ENCODE results near the gene TMIGD1. TPM values are rescaled to one million over a fixed set of nuclear protein-coding genes. Genes with fewer than 3 reads are reported as not detected.

The TMIGD1 gene
- total and polyA plus RNA-seq, 2 of the 13 experiments (the other 11 are each of a cell fraction or from before 2014, with no cell fraction given) = not detected

DNA sequence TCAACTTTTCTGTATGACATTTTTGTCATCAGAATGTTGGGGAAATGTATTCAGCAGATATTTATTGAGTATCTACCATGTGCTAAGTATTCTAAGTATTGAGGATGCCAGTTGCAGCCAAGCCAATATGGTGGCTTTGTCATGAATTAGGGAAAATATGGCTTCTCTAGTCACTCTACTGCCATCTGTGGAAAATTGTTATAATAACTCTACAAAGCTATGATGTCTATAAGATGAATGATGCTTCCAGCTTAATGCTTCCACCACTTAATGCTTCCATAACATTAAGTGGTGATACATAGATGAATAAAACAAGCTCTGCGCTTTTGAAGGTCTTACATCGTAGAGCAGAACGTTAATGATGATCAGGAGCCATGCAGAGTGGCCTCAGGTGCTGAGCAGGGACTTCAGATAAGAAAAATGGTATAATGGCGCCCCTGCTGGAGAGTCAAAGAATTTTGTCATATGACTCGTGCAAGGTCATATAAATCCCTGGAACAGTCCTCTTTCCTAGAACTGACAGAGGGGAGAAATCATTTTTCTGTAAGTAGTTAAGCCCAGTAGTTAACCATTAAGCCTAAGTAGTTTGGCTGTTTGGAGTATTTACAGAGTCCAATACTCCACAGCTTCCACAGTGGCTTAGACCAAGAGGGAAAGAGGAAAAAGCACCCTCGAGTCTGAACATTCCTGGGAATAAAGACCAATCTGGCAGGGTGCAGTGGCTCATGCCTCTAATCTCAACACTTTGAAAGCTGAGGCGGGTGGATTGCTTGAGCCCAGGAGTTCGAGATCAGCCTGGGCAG is 2.7 kb upstream of the TMIGD1 start (continued):
- TF ChIP-seq FOXK2 (IDR thresholded peaks at IDR 0.05) (no peak), U2AF2 (IDR thresholded peaks at IDR 0.05; ENCODE audit: low read depth, low read length) (no peak), ZUFSP (CRISPR knock-in tag; IDR thresholded peaks at IDR 0.05; ENCODE audit: borderline replicate concordance) (no peak), ZNF839 (CRISPR knock-in tag; IDR thresholded peaks at IDR 0.05; ENCODE audit: borderline replicate concordance) (no peak), ZNF460 (CRISPR knock-in tag; IDR thresholded peaks at IDR 0.05; ENCODE audit: borderline replicate concordance) (no peak), POLR2AphosphoS5 (IDR thresholded peaks at IDR 0.05; ENCODE audit: low read depth, low read length) (peak; percentile 86), NBN (conservative IDR thresholded peaks at IDR 0.05) (no peak), ZKSCAN1 (IDR thresholded peaks at IDR 0.05; ENCODE audit: low read length) (no peak), NR2F2 (IDR thresholded peaks at IDR 0.05; ENCODE audit: borderline replicate concordance, low read depth) (no peak), TRAFD1 (CRISPR knock-in tag; IDR thresholded peaks at IDR 0.05; ENCODE audit: borderline replicate concordance) (no peak), MYNN (CRISPR knock-in tag; IDR thresholded peaks at IDR 0.05; ENCODE audit: low read depth) (no peak), SRY (CRISPR knock-in tag; IDR thresholded peaks at IDR 0.05) (no peak), RBAK (CRISPR knock-in tag; IDR thresholded peaks at IDR 0.05) (no peak), MED13 (CRISPR knock-in tag; IDR thresholded peaks at IDR 0.05) (no peak), ZNF772 (CRISPR knock-in tag; IDR thresholded peaks at IDR 0.05) (0 out of 2 replicates have a peak, but pooled peaks have one; percentile 48), NKX3-1 (CRISPR knock-in tag; IDR thresholded peaks at IDR 0.05) (0 out of 2 replicates have a peak, but pooled peaks have one; percentile 44), KMT2B (CRISPR knock-in tag; IDR thresholded peaks at IDR 0.05) (0 out of 2 replicates have a peak, but pooled peaks have one; percentile 28), PAXIP1 (CRISPR knock-in tag; conservative IDR thresholded peaks at IDR 0.05) (peak; percentile 82), ZNF205 (CRISPR knock-in tag; IDR thresholded peaks at IDR 0.05) (0 out of 2 replicates have a peak, but pooled peaks have one; percentile 37), EED (CRISPR knock-in tag; IDR thresholded peaks at IDR 0.05) (no peak), ATF7-NPFF (CRISPR knock-in tag; IDR thresholded peaks at IDR 0.05; ENCODE audit: low read depth) (no peak), RXRB (CRISPR knock-in tag; IDR thresholded peaks at IDR 0.05; ENCODE audit: borderline replicate concordance) (peak; percentile 63), REL (CRISPR knock-in tag; conservative IDR thresholded peaks at IDR 0.05) (no peak), ZFY (CRISPR knock-in tag; IDR thresholded peaks at IDR 0.05) (no peak; the same call in 1 of the 2 replicates), BCL6 (CRISPR knock-in tag; IDR thresholded peaks at IDR 0.05) (peak; percentile 92), RFX1 (IDR thresholded peaks at IDR 0.05) (no peak)
